Measurements from ENCODE around the gene NRP2. TPM values are rescaled to one million over a fixed set of nuclear protein-coding genes. Genes with fewer than 3 reads are reported as not detected.

Gene NRP2
- total RNA-seq, 1 donor from 2014 or later: 31.8 TPM

GRCh38 chr2:205766779-205767359, 84.6 kb downstream of the NRP2 start:
- H3K27ac ChIP-seq (ENCODE audit: low read depth, low read length): no peak overlapping the region
- H3K4me1 ChIP-seq (ENCODE audit: control insufficient read depth in 3 of 3, insufficient read depth in 3 of 3, low read length in 3 of 3): peaks cover 3 to 9% (median 8%) of the 10 kb centered on the region in 3 donors
- no peak overlapping the region for H3K9ac ChIP-seq (ENCODE audit: low read depth in 1 of 3, low read length in 3 of 3)
- no peaks in the 10 kb centered on the region for H3K36me3 ChIP-seq (ENCODE audit: control insufficient read depth in 3 of 3, insufficient read depth in 3 of 3, low read length in 3 of 3)
- no peaks in the 10 kb centered on the region for H3K9me3 ChIP-seq (ENCODE audit: control insufficient read depth in 3 of 3, low read length in 3 of 3)
- no peak overlapping the region for H3K4me3 ChIP-seq (ENCODE audit: low read length in 3 of 3)
- H3K27me3 ChIP-seq (ENCODE audit: control insufficient read depth in 3 of 3, insufficient read depth in 3 of 3, low read length in 3 of 3): peaks cover 14 to 26% (median 19%) of the 10 kb centered on the region in 3 donors

DNA sequence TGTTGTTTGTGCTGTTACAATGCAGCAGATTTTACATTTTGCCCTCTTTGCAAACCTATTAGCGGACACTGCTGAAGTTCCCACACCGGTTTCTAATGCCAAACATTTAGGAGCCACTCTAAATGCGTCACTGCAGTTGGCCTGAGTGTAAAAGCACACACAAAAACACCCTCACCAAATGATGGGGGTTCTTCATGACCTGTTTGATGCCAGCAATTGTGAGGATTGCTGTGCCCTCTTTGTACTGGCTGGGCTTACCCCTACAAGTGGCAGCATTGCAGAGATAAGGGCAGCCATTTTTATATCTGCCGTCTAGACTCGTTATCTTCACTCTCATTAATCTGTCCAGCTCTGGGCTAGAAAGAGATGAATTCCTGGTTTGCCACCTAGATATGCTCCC, 85.3 kb downstream of the NRP2 start:
- Histone ChIP-seq H3K4me1 (ENCODE audit: control insufficient read depth in 3 of 3, insufficient read depth in 3 of 3, low read length in 3 of 3) (peaks cover 3 to 9% (median 8%) of the 10 kb centered on the region in 3 donors), H3K27me3 (ENCODE audit: control insufficient read depth in 3 of 3, insufficient read depth in 3 of 3, low read length in 3 of 3) (peaks cover 14 to 22% (median 17%) of the 10 kb centered on the region in 3 donors), H3K9me3 (ENCODE audit: control insufficient read depth in 3 of 3, low read length in 3 of 3) (no peaks in the 10 kb centered on the region), H3K36me3 (ENCODE audit: control insufficient read depth in 3 of 3, insufficient read depth in 3 of 3, low read length in 3 of 3) (no peaks in the 10 kb centered on the region), H3K9ac (ENCODE audit: low read depth in 1 of 3, low read length in 3 of 3) (no peak overlapping the region), H3K27ac (ENCODE audit: low read depth, low read length) (no peak overlapping the region), H3K4me3 (ENCODE audit: low read length in 3 of 3) (no peak overlapping the region)

GRCh38 chr2:205768341-205768740, 86.0 kb downstream of the NRP2 start:
- H3K36me3 ChIP-seq (ENCODE audit: control insufficient read depth in 3 of 3, insufficient read depth in 3 of 3, low read length in 3 of 3): no peaks in the 10 kb centered on the region
- H3K9ac ChIP-seq (ENCODE audit: low read depth in 1 of 3, low read length in 3 of 3): no peak overlapping the region
- H3K9me3 ChIP-seq (ENCODE audit: control insufficient read depth in 3 of 3, low read length in 3 of 3): no peaks in the 10 kb centered on the region
- peaks cover 3 to 9% (median 8%) of the 10 kb centered on the region in 3 donors for H3K4me1 ChIP-seq (ENCODE audit: control insufficient read depth in 3 of 3, insufficient read depth in 3 of 3, low read length in 3 of 3)
- H3K27me3 ChIP-seq (ENCODE audit: control insufficient read depth in 3 of 3, insufficient read depth in 3 of 3, low read length in 3 of 3): peaks cover 14 to 16% (median 16%) of the 10 kb centered on the region in 3 donors
- H3K27ac ChIP-seq (ENCODE audit: low read depth, low read length): no peak overlapping the region
- H3K4me3 ChIP-seq (ENCODE audit: low read length in 3 of 3): no peak overlapping the region

- no peaks in the 10 kb centered on the region for H3K9me3 ChIP-seq (ENCODE audit: control insufficient read depth in 3 of 3, low read length in 3 of 3)
- no peaks in the 10 kb centered on the region for H3K36me3 ChIP-seq (ENCODE audit: control insufficient read depth in 3 of 3, insufficient read depth in 3 of 3, low read length in 3 of 3)
- H3K27me3 ChIP-seq (ENCODE audit: control insufficient read depth in 3 of 3, insufficient read depth in 3 of 3, low read length in 3 of 3): peaks cover 10 to 13% (median 12%) of the 10 kb centered on the region in 3 donors
- no peak overlapping the region for H3K4me3 ChIP-seq (ENCODE audit: low read length in 3 of 3)
- H3K4me1 ChIP-seq (ENCODE audit: control insufficient read depth in 3 of 3, insufficient read depth in 3 of 3, low read length in 3 of 3): peaks cover 0 to 4% (median 4%) of the 10 kb centered on the region in 3 donors
- no peak overlapping the region for H3K27ac ChIP-seq (ENCODE audit: low read depth, low read length)
- no peak overlapping the region for H3K9ac ChIP-seq (ENCODE audit: low read depth in 1 of 3, low read length in 3 of 3)
Observed at GRCh38 chr2:205768815-205769494, 86.7 kb downstream of the NRP2 start.

DNA sequence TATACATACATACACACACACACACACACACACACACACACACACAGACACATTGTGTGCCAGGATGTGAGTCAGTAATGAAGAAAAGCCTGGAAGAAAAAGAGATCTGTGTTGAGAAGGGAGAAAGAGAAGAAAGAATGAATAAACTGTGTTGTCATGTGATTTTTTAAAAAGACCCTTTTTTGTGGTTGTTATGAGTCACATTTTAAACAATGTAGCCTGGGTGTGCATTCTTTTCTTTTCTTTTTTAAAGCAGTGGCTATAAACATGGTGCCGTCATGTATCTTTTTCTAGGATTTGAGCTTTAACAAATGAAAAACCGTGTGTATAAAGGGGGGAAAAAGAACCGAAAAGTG, 87.2 kb downstream of the NRP2 start:
- H3K36me3 ChIP-seq (ENCODE audit: control insufficient read depth in 3 of 3, insufficient read depth in 3 of 3, low read length in 3 of 3): no peaks in the 10 kb centered on the region
- no peak overlapping the region for H3K27ac ChIP-seq (ENCODE audit: low read depth, low read length)

GRCh38 chr2:205769879-205770278, 87.6 kb downstream of the NRP2 start:
- H3K9ac ChIP-seq (ENCODE audit: low read depth in 1 of 3, low read length in 3 of 3): no peak overlapping the region
- no peak overlapping the region for H3K27ac ChIP-seq (ENCODE audit: low read depth, low read length)
- peaks cover 3 to 8% (median 4%) of the 10 kb centered on the region in 3 donors for H3K27me3 ChIP-seq (ENCODE audit: control insufficient read depth in 3 of 3, insufficient read depth in 3 of 3, low read length in 3 of 3)
- H3K4me1 ChIP-seq (ENCODE audit: control insufficient read depth in 3 of 3, insufficient read depth in 3 of 3, low read length in 3 of 3): no peaks in the 10 kb centered on the region
- H3K4me3 ChIP-seq (ENCODE audit: low read length in 3 of 3): no peak overlapping the region
- H3K9me3 ChIP-seq (ENCODE audit: control insufficient read depth in 3 of 3, low read length in 3 of 3): no peaks in the 10 kb centered on the region
- H3K36me3 ChIP-seq (ENCODE audit: control insufficient read depth in 3 of 3, insufficient read depth in 3 of 3, low read length in 3 of 3): no peaks in the 10 kb centered on the region

More for the DNA sequence above, 87.2 kb downstream of the NRP2 start:
- H3K4me3 ChIP-seq (ENCODE audit: low read length in 3 of 3): no peak overlapping the region
- no peaks in the 10 kb centered on the region for H3K9me3 ChIP-seq (ENCODE audit: control insufficient read depth in 3 of 3, low read length in 3 of 3)
- peaks cover 5 to 8% (median 8%) of the 10 kb centered on the region in 3 donors for H3K27me3 ChIP-seq (ENCODE audit: control insufficient read depth in 3 of 3, insufficient read depth in 3 of 3, low read length in 3 of 3)
- H3K9ac ChIP-seq (ENCODE audit: low read depth in 1 of 3, low read length in 3 of 3): no peak overlapping the region
- H3K4me1 ChIP-seq (ENCODE audit: control insufficient read depth in 3 of 3, insufficient read depth in 3 of 3, low read length in 3 of 3): peaks cover 0 to 1% (median under 1%) of the 10 kb centered on the region in 3 donors

DNA sequence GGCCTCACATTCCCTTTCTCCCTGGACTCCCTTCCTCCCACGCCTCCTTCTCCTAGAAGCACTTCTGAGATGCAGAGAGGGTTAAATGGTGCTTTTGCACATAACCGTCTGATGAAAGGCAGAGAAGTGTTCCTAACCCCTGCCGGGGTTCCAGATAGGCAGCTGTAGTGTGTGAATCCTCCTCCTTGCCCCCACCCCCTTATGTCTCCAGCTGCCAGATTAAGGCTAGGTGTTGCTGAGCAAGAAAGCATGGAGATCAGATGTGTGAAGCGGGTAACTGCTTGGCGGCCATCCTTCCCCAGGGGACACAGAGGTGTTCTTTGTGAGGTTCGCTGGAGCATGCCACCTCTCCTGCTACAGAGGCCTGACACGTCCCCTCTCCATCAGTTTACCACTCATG, 88.3 kb downstream of the NRP2 start:
- H3K9me3 ChIP-seq (ENCODE audit: control insufficient read depth in 3 of 3, low read length in 3 of 3): no peaks in the 10 kb centered on the region
- peaks cover under 1 to 11% (median 6%) of the 10 kb centered on the region in 3 donors for H3K27me3 ChIP-seq (ENCODE audit: control insufficient read depth in 3 of 3, insufficient read depth in 3 of 3, low read length in 3 of 3)
- H3K36me3 ChIP-seq (ENCODE audit: control insufficient read depth in 3 of 3, insufficient read depth in 3 of 3, low read length in 3 of 3): no peaks in the 10 kb centered on the region
- no peak overlapping the region for H3K27ac ChIP-seq (ENCODE audit: low read depth, low read length)
- no peak overlapping the region for H3K9ac ChIP-seq (ENCODE audit: low read depth in 1 of 3, low read length in 3 of 3)
- no peaks in the 10 kb centered on the region for H3K4me1 ChIP-seq (ENCODE audit: control insufficient read depth in 3 of 3, insufficient read depth in 3 of 3, low read length in 3 of 3)
- no peak overlapping the region for H3K4me3 ChIP-seq (ENCODE audit: low read length in 3 of 3)

DNA sequence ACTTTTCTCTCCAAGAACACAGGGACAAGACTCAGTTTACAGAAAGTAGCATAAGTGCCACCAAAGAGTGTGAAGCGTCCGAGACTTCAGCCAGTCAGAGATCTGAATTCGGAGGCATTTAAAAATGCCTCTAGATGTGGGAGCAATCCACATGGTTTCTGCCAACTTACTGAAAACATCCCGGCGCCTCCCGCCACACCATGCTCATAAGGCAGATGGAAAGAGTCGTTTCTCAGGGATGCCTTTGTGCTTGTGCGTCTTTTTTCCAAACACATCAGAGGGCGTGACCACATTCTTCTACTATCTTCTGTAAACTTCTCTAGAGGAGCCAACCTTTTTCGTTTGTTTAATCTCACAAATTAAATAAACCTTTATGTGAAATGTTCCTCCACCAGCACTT, 88.7 kb downstream of the NRP2 start:
- H3K27me3 ChIP-seq (ENCODE audit: control insufficient read depth in 3 of 3, insufficient read depth in 3 of 3, low read length in 3 of 3): peaks cover 0 to 10% (median 5%) of the 10 kb centered on the region in 3 donors
- H3K9ac ChIP-seq (ENCODE audit: low read depth in 1 of 3, low read length in 3 of 3): no peak overlapping the region
- H3K27ac ChIP-seq (ENCODE audit: low read depth, low read length): no peak overlapping the region
- H3K36me3 ChIP-seq (ENCODE audit: control insufficient read depth in 3 of 3, insufficient read depth in 3 of 3, low read length in 3 of 3): no peaks in the 10 kb centered on the region
- no peaks in the 10 kb centered on the region for H3K4me1 ChIP-seq (ENCODE audit: control insufficient read depth in 3 of 3, insufficient read depth in 3 of 3, low read length in 3 of 3)
- H3K9me3 ChIP-seq (ENCODE audit: control insufficient read depth in 3 of 3, low read length in 3 of 3): no peaks in the 10 kb centered on the region
- H3K4me3 ChIP-seq (ENCODE audit: low read length in 3 of 3): no peak overlapping the region

- Histone ChIP-seq H3K9ac (ENCODE audit: low read depth in 1 of 3, low read length in 3 of 3) (no peak overlapping the region), H3K27ac (ENCODE audit: low read depth, low read length) (no peak overlapping the region), H3K9me3 (ENCODE audit: control insufficient read depth in 3 of 3, low read length in 3 of 3) (no peaks in the 10 kb centered on the region), H3K36me3 (ENCODE audit: control insufficient read depth in 3 of 3, insufficient read depth in 3 of 3, low read length in 3 of 3) (no peaks in the 10 kb centered on the region), H3K27me3 (ENCODE audit: control insufficient read depth in 3 of 3, insufficient read depth in 3 of 3, low read length in 3 of 3) (peaks cover 0 to 11% (median 3%) of the 10 kb centered on the region in 3 donors), H3K4me3 (ENCODE audit: low read length in 3 of 3) (no peak overlapping the region), H3K4me1 (ENCODE audit: control insufficient read depth in 3 of 3, insufficient read depth in 3 of 3, low read length in 3 of 3) (no peaks in the 10 kb centered on the region)
Observed at GRCh38 chr2:205771666-205772065, 89.4 kb downstream of the NRP2 start.

DNA sequence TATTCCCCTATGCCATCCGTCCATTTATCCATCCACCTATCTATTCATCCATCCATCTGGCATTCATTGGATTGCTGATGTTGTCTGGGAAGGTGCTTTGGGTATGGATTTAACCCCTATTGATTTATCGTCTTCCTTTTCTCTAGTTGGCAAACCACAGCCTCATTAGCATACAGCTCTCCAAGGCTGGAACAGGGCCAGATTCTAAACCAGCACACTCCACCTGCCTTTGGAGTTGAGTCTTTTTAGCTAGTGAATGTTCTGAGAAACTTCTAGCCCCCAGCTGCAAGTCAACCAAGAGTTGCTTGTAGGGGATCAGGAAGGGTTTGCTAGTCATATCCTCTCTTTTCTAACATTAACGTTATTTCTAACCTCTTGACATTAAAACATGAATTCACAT, 90.7 kb downstream of the NRP2 start:
- H3K9me3 ChIP-seq (ENCODE audit: control insufficient read depth in 3 of 3, low read length in 3 of 3): no peaks in the 10 kb centered on the region
- H3K4me1 ChIP-seq (ENCODE audit: control insufficient read depth in 3 of 3, insufficient read depth in 3 of 3, low read length in 3 of 3): no peaks in the 10 kb centered on the region
- H3K27me3 ChIP-seq (ENCODE audit: control insufficient read depth in 3 of 3, insufficient read depth in 3 of 3, low read length in 3 of 3): peaks cover 0 to 11% (median 3%) of the 10 kb centered on the region in 3 donors
- no peak overlapping the region for H3K4me3 ChIP-seq (ENCODE audit: low read length in 3 of 3)
- H3K27ac ChIP-seq (ENCODE audit: low read depth, low read length): no peak overlapping the region
- H3K9ac ChIP-seq (ENCODE audit: low read depth in 1 of 3, low read length in 3 of 3): no peak overlapping the region
- no peaks in the 10 kb centered on the region for H3K36me3 ChIP-seq (ENCODE audit: control insufficient read depth in 3 of 3, insufficient read depth in 3 of 3, low read length in 3 of 3)
